ENCODE measurements around the gene GPRC5B. TPM values are rescaled to one million over a fixed set of nuclear protein-coding genes. Genes with fewer than 3 reads are reported as not detected.

GPRC5B gene
- total and polyA plus RNA-seq, 2 of the 8 experiments (the other 6 are each of a cell fraction or from before 2014, with no cell fraction given), result 106 to 160 TPM

- TF ChIP-seq HDAC2 (IDR thresholded peaks at IDR 0.05; ENCODE audit: borderline replicate concordance in 1 of 2, low read depth in 2 of 2, low read length in 2 of 2) (no peak), CTBP2 (IDR thresholded peaks at IDR 0.05; ENCODE audit: borderline replicate concordance, insufficient read depth, insufficient read length, low read length) (no peak), YY1 (IDR thresholded peaks at IDR 0.05; ENCODE audit: low read depth, low read length) (peak; percentile 78), SIN3A (conservative IDR thresholded peaks at IDR 0.05 in 1 of 2, IDR thresholded peaks at IDR 0.05 in 1 of 2; ENCODE audit: low read depth in 1 of 2, low read length in 2 of 2) (peak in 1 of 2 experiments; percentile 80; a peak in 2 of 4 replicates), E2F6 (IDR thresholded peaks at IDR 0.05) (peak; percentile 89), CBX5 (IDR thresholded peaks at IDR 0.05; ENCODE audit: low read depth, low read length) (no peak), FOSL1 (IDR thresholded peaks at IDR 0.05; ENCODE audit: insufficient read depth, low read depth, low read length) (no peak), MAFK (IDR thresholded peaks at IDR 0.05; ENCODE audit: low read depth, low read length) (no peak), RBBP5 (IDR thresholded peaks at IDR 0.05; ENCODE audit: borderline replicate concordance, low read depth, low read length) (no peak), POLR2AphosphoS5 (IDR thresholded peaks at IDR 0.05; ENCODE audit: low read depth, low read length) (no peak), CTCF (IDR thresholded peaks at IDR 0.05; ENCODE audit: control extremely low read depth in 1 of 3, insufficient read depth in 1 of 3, low read depth in 1 of 3, low read length in 3 of 3) (peak; percentile 91 to 100 (median 100)), ZNF274 (IDR thresholded peaks at IDR 0.05; ENCODE audit: borderline replicate concordance, extremely low read depth, low read length) (no peak), SP1 (IDR thresholded peaks at IDR 0.05; ENCODE audit: low read depth, low read length) (no peak), ASH2L (IDR thresholded peaks at IDR 0.05; ENCODE audit: low read length) (peak; percentile 35), CREB1 (IDR thresholded peaks at IDR 0.05) (peak; percentile 53)
Measured at GRCh38 chr16:19886073-19886941, 1.7 kb upstream of the GPRC5B start (continued).
